ENCODE results near the gene TTLL9.
A peak's percentile ranks its signal among the peaks of the same experiment; 100 is the strongest.

Gene TTLL9

GRCh38 chr20:31924561-31924960, 54.1 kb downstream of the TTLL9 start:
- H2BK12ac ChIP-seq (ENCODE audit: low read length), result no peak overlapping the region
- no peak for DNase-seq (ENCODE audit: low spot score)
- H3K27ac ChIP-seq (replicated peaks; ENCODE audit: low read length), result no peak overlapping the region
- H4K91ac ChIP-seq (ENCODE audit: low read depth, low read length, poor library complexity), result no peak overlapping the region
- no peak overlapping the region for H3K23ac ChIP-seq (ENCODE audit: low read depth, low read length, poor library complexity)
- H3K4me2 ChIP-seq (ENCODE audit: insufficient read depth, low read length, poor library complexity, severe bottlenecking), result no peak overlapping the region
- H3K79me1 ChIP-seq (ENCODE audit: low read depth, low read length), result no peaks in the 10 kb centered on the region
- H3K14ac ChIP-seq (ENCODE audit: low read length), result no peak overlapping the region
- peaks cover 0 to 7% of the 10 kb centered on the region in 2 donors for H3K4me1 ChIP-seq (ENCODE audit: control insufficient read depth in 2 of 2, insufficient read depth in 1 of 2, low read depth in 1 of 2, low read length in 2 of 2)
- H2BK120ac ChIP-seq (ENCODE audit: low read depth, low read length), result no peak overlapping the region
- no peaks in the 10 kb centered on the region for H3K36me3 ChIP-seq (replicated peaks in 1 of 2; ENCODE audit: control insufficient read depth in 2 of 2, insufficient read depth in 2 of 2, low read length in 2 of 2)
- H4K8ac ChIP-seq (ENCODE audit: low read depth, low read length), result no peak overlapping the region
- no peak overlapping the region for H3K4me3 ChIP-seq (ENCODE audit: low read length in 2 of 2)
- WGBS, 2 donors (ENCODE audit: extremely low coverage in 2 of 2, insufficient read length in 2 of 2, insufficient replicate concordance in 1 of 2), result no CpG with 5 or more reads among the region's 8 CpGs
- H3K9me3 ChIP-seq (replicated peaks in 1 of 2; ENCODE audit: control insufficient read depth in 2 of 2, insufficient read depth in 1 of 2, low read depth in 1 of 2, low read length in 2 of 2), result no peaks in the 10 kb centered on the region
- no peak overlapping the region for H2AK5ac ChIP-seq (ENCODE audit: low read depth, low read length)
- H2BK15ac ChIP-seq (ENCODE audit: low read length), result peak overlapping the region; percentile 32
- H3K9ac ChIP-seq (ENCODE audit: low read depth, low read length, poor library complexity), result no peak overlapping the region
- no peak overlapping the region for H3K18ac ChIP-seq (ENCODE audit: low read length)
- H3K27me3 ChIP-seq (ENCODE audit: control insufficient read depth in 3 of 3, insufficient read depth in 3 of 3, low read depth in 1 of 3, low read length in 3 of 3), result peaks cover 0 to 7% (median 0%) of the 10 kb centered on the region in 3 experiments
- no peak overlapping the region for H2BK5ac ChIP-seq (ENCODE audit: low read length)
- H3K4ac ChIP-seq (ENCODE audit: low read length), result no peak overlapping the region
- H2AFZ ChIP-seq (ENCODE audit: low read length), result no peak overlapping the region

DNA sequence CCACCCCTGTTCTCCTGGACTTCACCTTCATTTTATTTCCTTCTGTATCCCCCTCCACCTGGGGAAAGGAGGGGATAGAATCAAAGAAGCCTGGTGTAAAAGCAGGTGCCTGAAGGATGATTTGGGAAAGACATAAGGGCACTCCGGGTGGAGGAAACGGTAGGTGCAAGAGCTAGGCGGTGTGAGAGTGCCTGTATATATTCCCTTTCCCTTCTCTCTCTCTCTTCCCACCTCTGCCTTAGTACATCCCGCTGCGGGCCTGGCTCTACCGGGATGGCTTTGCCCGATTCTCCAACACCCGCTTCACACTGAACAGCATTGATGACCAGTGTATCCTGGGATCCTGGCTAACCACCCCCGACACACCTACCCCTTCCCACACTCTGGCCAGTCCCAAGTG, 55.2 kb downstream of the TTLL9 start:
- H2BK15ac ChIP-seq (ENCODE audit: low read length), result no peak overlapping the region
- H3K4me3 ChIP-seq (ENCODE audit: low read length in 2 of 2), result no peak overlapping the region
- no peaks in the 10 kb centered on the region for H3K36me3 ChIP-seq (replicated peaks in 1 of 2; ENCODE audit: control insufficient read depth in 2 of 2, insufficient read depth in 2 of 2, low read length in 2 of 2)
- peak overlapping the region; percentile 7 for H2AK5ac ChIP-seq (ENCODE audit: low read depth, low read length)
- no peak overlapping the region for H3K9ac ChIP-seq (ENCODE audit: low read depth, low read length, poor library complexity)
- H3K23ac ChIP-seq (ENCODE audit: low read depth, low read length, poor library complexity), result no peak overlapping the region
- H3K9me3 ChIP-seq (replicated peaks in 1 of 2; ENCODE audit: control insufficient read depth in 2 of 2, insufficient read depth in 1 of 2, low read depth in 1 of 2, low read length in 2 of 2), result no peaks in the 10 kb centered on the region
- H3K4me1 ChIP-seq (ENCODE audit: control insufficient read depth in 2 of 2, insufficient read depth in 1 of 2, low read depth in 1 of 2, low read length in 2 of 2), result peaks cover 0 to 7% of the 10 kb centered on the region in 2 donors
- no peak overlapping the region for H3K14ac ChIP-seq (ENCODE audit: low read length)
- no peak overlapping the region for H3K4ac ChIP-seq (ENCODE audit: low read length)
- DNase-seq (ENCODE audit: low spot score), result no peak
- no peak overlapping the region for H2BK12ac ChIP-seq (ENCODE audit: low read length)
- peaks cover 0 to 7% (median 0%) of the 10 kb centered on the region in 3 experiments for H3K27me3 ChIP-seq (ENCODE audit: control insufficient read depth in 3 of 3, insufficient read depth in 3 of 3, low read depth in 1 of 3, low read length in 3 of 3)
- no peak overlapping the region for H4K8ac ChIP-seq (ENCODE audit: low read depth, low read length)
- no peak overlapping the region for H2AFZ ChIP-seq (ENCODE audit: low read length)
- H3K79me1 ChIP-seq (ENCODE audit: low read depth, low read length), result no peaks in the 10 kb centered on the region
- no CpG with 5 or more reads among the region's 9 CpGs for WGBS, 2 donors (ENCODE audit: extremely low coverage in 2 of 2, insufficient read length in 2 of 2, insufficient replicate concordance in 1 of 2)
- H3K18ac ChIP-seq (ENCODE audit: low read length), result no peak overlapping the region
- no peak overlapping the region for H4K91ac ChIP-seq (ENCODE audit: low read depth, low read length, poor library complexity)
- H2BK120ac ChIP-seq (ENCODE audit: low read depth, low read length), result no peak overlapping the region
- no peak overlapping the region for H2BK5ac ChIP-seq (ENCODE audit: low read length)
- H3K27ac ChIP-seq (replicated peaks; ENCODE audit: low read length), result no peak overlapping the region
- H3K4me2 ChIP-seq (ENCODE audit: insufficient read depth, low read length, poor library complexity, severe bottlenecking), result no peak overlapping the region

- Histone ChIP-seq H3K18ac (ENCODE audit: low read length) (no peak overlapping the region), H2BK12ac (ENCODE audit: low read length) (no peak overlapping the region), H2AFZ (ENCODE audit: low read length) (no peak overlapping the region), H3K27me3 (ENCODE audit: control insufficient read depth in 3 of 3, insufficient read depth in 3 of 3, low read depth in 1 of 3, low read length in 3 of 3) (peaks cover 0 to 7% (median 0%) of the 10 kb centered on the region in 3 experiments), H4K8ac (ENCODE audit: low read depth, low read length) (no peak overlapping the region), H3K23ac (ENCODE audit: low read depth, low read length, poor library complexity) (no peak overlapping the region), H3K4ac (ENCODE audit: low read length) (no peak overlapping the region), H4K91ac (ENCODE audit: low read depth, low read length, poor library complexity) (no peak overlapping the region), H3K4me1 (ENCODE audit: control insufficient read depth in 2 of 2, insufficient read depth in 1 of 2, low read depth in 1 of 2, low read length in 2 of 2) (peaks cover 0 to 7% of the 10 kb centered on the region in 2 donors), H2BK5ac (ENCODE audit: low read length) (no peak overlapping the region), H3K14ac (ENCODE audit: low read length) (no peak overlapping the region), H3K9me3 (replicated peaks in 1 of 2; ENCODE audit: control insufficient read depth in 2 of 2, insufficient read depth in 1 of 2, low read depth in 1 of 2, low read length in 2 of 2) (no peaks in the 10 kb centered on the region), H3K9ac (ENCODE audit: low read depth, low read length, poor library complexity) (no peak overlapping the region), H3K4me3 (ENCODE audit: low read length in 2 of 2) (no peak overlapping the region), H2BK15ac (ENCODE audit: low read length) (no peak overlapping the region), H2BK120ac (ENCODE audit: low read depth, low read length) (no peak overlapping the region), H3K4me2 (ENCODE audit: insufficient read depth, low read length, poor library complexity, severe bottlenecking) (no peak overlapping the region), H3K27ac (replicated peaks; ENCODE audit: low read length) (no peak overlapping the region), H2AK5ac (ENCODE audit: low read depth, low read length) (no peak overlapping the region), H3K36me3 (replicated peaks in 1 of 2; ENCODE audit: control insufficient read depth in 2 of 2, insufficient read depth in 2 of 2, low read length in 2 of 2) (no peaks in the 10 kb centered on the region), H3K79me1 (ENCODE audit: low read depth, low read length) (no peaks in the 10 kb centered on the region)
- no CpG with 5 or more reads among the region's 2 CpGs for WGBS, 2 donors (ENCODE audit: extremely low coverage in 2 of 2, insufficient read length in 2 of 2, insufficient replicate concordance in 1 of 2)
- no peak for DNase-seq (ENCODE audit: low spot score)
Measured at GRCh38 chr20:31926493-31926892, 56.1 kb downstream of the TTLL9 start.

DNA sequence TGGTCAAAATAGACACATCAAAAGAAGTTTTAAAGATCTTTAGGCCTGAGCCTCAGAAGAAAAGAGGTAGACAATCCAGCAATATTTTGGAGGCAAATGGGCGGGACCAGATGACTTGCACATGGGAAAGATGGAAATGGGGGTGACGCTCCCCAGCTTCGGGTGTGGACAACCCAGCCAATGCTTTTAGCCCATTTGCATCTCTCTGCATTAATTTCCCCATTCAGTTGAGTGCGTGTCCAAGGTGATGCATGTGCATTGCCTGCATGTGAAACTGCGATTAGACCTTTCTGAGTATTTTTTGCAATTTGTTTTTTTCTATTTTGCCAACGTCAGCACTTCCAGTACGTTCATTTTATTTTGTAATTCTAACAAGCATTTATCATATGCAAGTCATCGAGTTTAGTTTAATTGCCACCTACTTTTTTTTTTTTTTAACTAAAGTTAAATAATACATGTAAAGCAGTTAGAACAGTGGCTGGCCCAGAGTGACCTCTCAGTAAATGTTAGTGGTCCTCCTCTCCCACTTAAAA, 57.3 kb downstream of the TTLL9 start:
- Histone ChIP-seq H4K8ac (ENCODE audit: low read depth, low read length) (no peak overlapping the region), H2BK5ac (ENCODE audit: low read length) (no peak overlapping the region), H3K79me1 (ENCODE audit: low read depth, low read length) (no peaks in the 10 kb centered on the region), H3K4ac (ENCODE audit: low read length) (no peak overlapping the region), H2AFZ (ENCODE audit: low read length) (no peak overlapping the region), H3K4me3 (ENCODE audit: low read length in 2 of 2) (no peak overlapping the region), H3K18ac (ENCODE audit: low read length) (no peak overlapping the region), H2BK12ac (ENCODE audit: low read length) (no peak overlapping the region), H3K4me2 (ENCODE audit: insufficient read depth, low read length, poor library complexity, severe bottlenecking) (no peak overlapping the region), H3K9me3 (replicated peaks in 1 of 2; ENCODE audit: control insufficient read depth in 2 of 2, insufficient read depth in 1 of 2, low read depth in 1 of 2, low read length in 2 of 2) (no peaks in the 10 kb centered on the region), H2AK5ac (ENCODE audit: low read depth, low read length) (no peak overlapping the region), H3K27me3 (ENCODE audit: control insufficient read depth in 3 of 3, insufficient read depth in 3 of 3, low read depth in 1 of 3, low read length in 3 of 3) (peaks cover 0 to 10% (median 0%) of the 10 kb centered on the region in 3 experiments), H3K23ac (ENCODE audit: low read depth, low read length, poor library complexity) (no peak overlapping the region), H3K14ac (ENCODE audit: low read length) (no peak overlapping the region), H2BK120ac (ENCODE audit: low read depth, low read length) (no peak overlapping the region), H3K27ac (replicated peaks; ENCODE audit: low read length) (no peak overlapping the region), H3K36me3 (replicated peaks in 1 of 2; ENCODE audit: control insufficient read depth in 2 of 2, insufficient read depth in 2 of 2, low read length in 2 of 2) (no peaks in the 10 kb centered on the region), H4K91ac (ENCODE audit: low read depth, low read length, poor library complexity) (no peak overlapping the region), H2BK15ac (ENCODE audit: low read length) (no peak overlapping the region), H3K4me1 (ENCODE audit: control insufficient read depth in 2 of 2, insufficient read depth in 1 of 2, low read depth in 1 of 2, low read length in 2 of 2) (peaks cover 0 to 7% of the 10 kb centered on the region in 2 donors), H3K9ac (ENCODE audit: low read depth, low read length, poor library complexity) (no peak overlapping the region)
- no CpG with 5 or more reads among the region's 8 CpGs for WGBS, 2 donors (ENCODE audit: extremely low coverage in 2 of 2, insufficient read length in 2 of 2, insufficient replicate concordance in 1 of 2)
- DNase-seq (ENCODE audit: low spot score), result no peak

Measured in neuronal stem cell (in vitro differentiated cells).